ENCODE measurements around the gene RANBP2. TPM values are rescaled to one million over a fixed set of nuclear protein-coding genes. Genes with fewer than 3 reads are reported as not detected.

The RANBP2 gene
- total and polyA plus RNA-seq, 2 donors (not counting 1 experiment from before 2014, with no cell fraction given): 4.4 to 67.0 TPM

DNA sequence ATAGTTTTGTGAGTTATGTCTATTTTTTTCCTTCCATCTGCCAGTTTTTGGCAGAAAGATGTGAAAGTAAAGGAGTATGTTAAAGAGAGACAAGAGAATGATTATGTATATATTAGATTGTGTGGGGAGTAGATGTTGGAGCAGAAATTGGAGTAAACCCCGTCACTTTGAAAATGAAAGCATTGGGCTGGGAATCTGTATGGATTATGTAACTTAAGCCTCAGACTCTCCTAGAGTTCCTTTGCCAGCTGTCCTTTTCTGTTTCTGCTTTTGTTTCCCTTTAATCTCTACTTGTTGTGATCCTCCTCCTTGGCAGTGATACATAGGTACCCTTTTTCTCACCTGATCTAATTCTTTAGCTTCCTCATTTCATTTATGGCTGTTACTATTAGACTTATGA is 86.5 kb downstream of the RANBP2 start:
- H3K79me2 ChIP-seq (ENCODE audit: control insufficient read depth, insufficient read depth, low read length): no peaks in the 10 kb centered on the region
- POLR2A ChIA-PET: no interaction called here

DNA sequence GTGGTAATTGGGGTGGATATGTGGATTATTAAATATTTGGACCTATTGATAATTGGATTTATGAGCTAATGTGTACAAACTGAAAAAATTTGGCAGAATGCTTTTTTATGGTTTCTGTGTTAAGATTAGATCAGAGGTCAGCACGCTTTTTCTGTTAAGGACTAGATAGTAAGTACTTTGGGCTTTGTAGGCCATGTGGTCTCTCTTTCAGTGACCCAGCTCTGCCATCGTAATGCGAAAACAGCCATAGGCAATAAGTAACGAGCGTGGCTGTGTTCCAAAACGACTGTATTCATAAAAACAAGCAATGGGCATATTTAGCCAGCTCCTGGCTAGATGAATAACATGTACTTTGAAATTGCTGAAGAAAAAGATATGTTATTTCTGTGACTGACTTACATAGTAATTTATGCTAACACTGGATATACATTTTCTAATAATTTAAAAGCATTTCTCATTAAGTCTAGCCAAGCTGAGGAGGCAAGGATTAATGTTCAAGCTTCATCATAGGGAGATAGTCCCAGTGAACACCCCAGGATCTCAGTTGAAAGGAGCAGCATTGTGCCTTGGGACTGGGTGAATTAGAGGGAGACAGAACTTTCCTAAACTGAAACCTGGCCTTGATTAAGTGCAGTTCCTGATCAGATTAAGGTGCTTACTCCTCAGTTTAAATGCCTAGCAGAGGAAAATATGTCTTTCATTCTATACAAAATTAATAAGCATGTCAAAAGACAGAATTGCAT is 87.3 kb downstream of the RANBP2 start:
- no peaks in the 10 kb centered on the region for H3K79me2 ChIP-seq (ENCODE audit: control insufficient read depth, insufficient read depth, low read length)
- H4K20me1 ChIP-seq (ENCODE audit: control insufficient read depth, insufficient read depth, low read length, poor library complexity, severe bottlenecking): no peaks in the 10 kb centered on the region
- peaks cover 3 to 13% (median 5%) of the 10 kb centered on the region in 3 donors for H3K9me3 ChIP-seq (ENCODE audit: control extremely low read depth in 1 of 3, control insufficient read depth in 2 of 3, insufficient read depth in 1 of 3, low read length in 2 of 3)
- ChIA-PET POLR2A (no interaction called here), CTCF (no interaction called here)
- no peak for DNase-seq
- no peak for ATAC-seq (ENCODE audit: low read depth)
- no peak overlapping the region for H3K9ac ChIP-seq (ENCODE audit: low read length)
- Mint-ChIP-seq H3K9me3 (ENCODE audit: insufficient read depth) (peaks cover 8% of the 10 kb centered on the region), H3K4me3 (no peak overlapping the region), H3K27ac (no peak overlapping the region), H3K4me1 (no peaks in the 10 kb centered on the region), H3K27me3 (no peaks in the 10 kb centered on the region)
- H3K36me3 ChIP-seq (replicated peaks in 1 of 2; ENCODE audit: control extremely low read depth in 1 of 2, control insufficient read depth in 1 of 2, extremely low read depth in 1 of 2, insufficient read depth in 2 of 2, low read length in 1 of 2): peaks cover 7 to 35% of the 10 kb centered on the region in 2 experiments
- no peak overlapping the region for H3K27ac ChIP-seq (ENCODE audit: low read length in 2 of 2)
- H3K4me1 ChIP-seq (ENCODE audit: control insufficient read depth in 2 of 2, insufficient read depth in 2 of 2, low read length in 2 of 2): no peaks in the 10 kb centered on the region
- intact Hi-C loops (cut with micrococcal nuclease): no loop called here
- H3K27me3 ChIP-seq (replicated peaks in 1 of 4; ENCODE audit: control extremely low read depth in 1 of 4, control insufficient read depth in 3 of 4, insufficient read depth in 4 of 4, low read length in 3 of 4): no peaks in the 10 kb centered on the region
- H3K4me3 ChIP-seq (ENCODE audit: control extremely low read depth in 1 of 5, extremely low read depth in 1 of 5, insufficient read depth in 1 of 5, low read depth in 2 of 5, low read length in 4 of 5): no peak overlapping the region
- H2AFZ ChIP-seq (ENCODE audit: insufficient read depth, low read depth, low read length, poor library complexity, severe bottlenecking): no peak overlapping the region
- TF ChIP-seq, protein P1, sequence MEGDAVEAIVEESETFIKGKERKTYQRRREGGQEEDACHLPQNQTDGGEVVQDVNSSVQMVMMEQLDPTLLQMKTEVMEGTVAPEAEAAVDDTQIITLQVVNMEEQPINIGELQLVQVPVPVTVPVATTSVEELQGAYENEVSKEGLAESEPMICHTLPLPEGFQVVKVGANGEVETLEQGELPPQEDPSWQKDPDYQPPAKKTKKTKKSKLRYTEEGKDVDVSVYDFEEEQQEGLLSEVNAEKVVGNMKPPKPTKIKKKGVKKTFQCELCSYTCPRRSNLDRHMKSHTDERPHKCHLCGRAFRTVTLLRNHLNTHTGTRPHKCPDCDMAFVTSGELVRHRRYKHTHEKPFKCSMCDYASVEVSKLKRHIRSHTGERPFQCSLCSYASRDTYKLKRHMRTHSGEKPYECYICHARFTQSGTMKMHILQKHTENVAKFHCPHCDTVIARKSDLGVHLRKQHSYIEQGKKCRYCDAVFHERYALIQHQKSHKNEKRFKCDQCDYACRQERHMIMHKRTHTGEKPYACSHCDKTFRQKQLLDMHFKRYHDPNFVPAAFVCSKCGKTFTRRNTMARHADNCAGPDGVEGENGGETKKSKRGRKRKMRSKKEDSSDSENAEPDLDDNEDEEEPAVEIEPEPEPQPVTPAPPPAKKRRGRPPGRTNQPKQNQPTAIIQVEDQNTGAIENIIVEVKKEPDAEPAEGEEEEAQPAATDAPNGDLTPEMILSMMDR (IDR thresholded peaks at IDR 0.05): no peak
- no peak for TF ChIP-seq EZH2 (IDR thresholded peaks at IDR 0.05; ENCODE audit: borderline replicate concordance, insufficient read depth, low read depth, low read length, poor library complexity, severe bottlenecking)
- no peak overlapping the region for H3K4me2 ChIP-seq (replicated peaks; ENCODE audit: low read depth, low read length, poor library complexity, severe bottlenecking)
- 100% methylated on average over 5 of the region's 6 CpGs for WGBS (ENCODE audit: insufficient coverage)

More for the DNA sequence above, 86.5 kb downstream of the RANBP2 start:
- no peak overlapping the region for H3K4me3 ChIP-seq (ENCODE audit: control extremely low read depth in 1 of 5, extremely low read depth in 1 of 5, insufficient read depth in 1 of 5, low read depth in 2 of 5, low read length in 4 of 5)
- CTCF ChIA-PET: no interaction called here
- H4K20me1 ChIP-seq (ENCODE audit: control insufficient read depth, insufficient read depth, low read length, poor library complexity, severe bottlenecking): no peaks in the 10 kb centered on the region
- ATAC-seq (ENCODE audit: low read depth) (no peak), DNase-seq (no peak)
- peaks cover 7 to 35% of the 10 kb centered on the region in 2 experiments for H3K36me3 ChIP-seq (replicated peaks in 1 of 2; ENCODE audit: control extremely low read depth in 1 of 2, control insufficient read depth in 1 of 2, extremely low read depth in 1 of 2, insufficient read depth in 2 of 2, low read length in 1 of 2)
- no peaks in the 10 kb centered on the region for H3K4me1 ChIP-seq (ENCODE audit: control insufficient read depth in 2 of 2, insufficient read depth in 2 of 2, low read length in 2 of 2)
- H3K27ac Mint-ChIP-seq: no peak overlapping the region
- no peaks in the 10 kb centered on the region for H3K27me3 ChIP-seq (replicated peaks in 1 of 4; ENCODE audit: control extremely low read depth in 1 of 4, control insufficient read depth in 3 of 4, insufficient read depth in 4 of 4, low read length in 3 of 4)
- TF ChIP-seq, protein P1 (IDR thresholded peaks at IDR 0.05): no peak
- H2AFZ ChIP-seq (ENCODE audit: insufficient read depth, low read depth, low read length, poor library complexity, severe bottlenecking): no peak overlapping the region
- peaks cover 8% of the 10 kb centered on the region for H3K9me3 Mint-ChIP-seq (ENCODE audit: insufficient read depth)
- H3K4me3 Mint-ChIP-seq: no peak overlapping the region
- H3K27ac ChIP-seq (ENCODE audit: low read length in 2 of 2): no peak overlapping the region
- WGBS (ENCODE audit: insufficient coverage): 100% methylated on average over 1 of the region's 1 CpG
- peaks cover 3 to 13% (median 5%) of the 10 kb centered on the region in 3 donors for H3K9me3 ChIP-seq (ENCODE audit: control extremely low read depth in 1 of 3, control insufficient read depth in 2 of 3, insufficient read depth in 1 of 3, low read length in 2 of 3)
- no peak overlapping the region for H3K9ac ChIP-seq (ENCODE audit: low read length)
- H3K4me2 ChIP-seq (replicated peaks; ENCODE audit: low read depth, low read length, poor library complexity, severe bottlenecking): no peak overlapping the region
- no peaks in the 10 kb centered on the region for H3K27me3 Mint-ChIP-seq
- H3K4me1 Mint-ChIP-seq: no peaks in the 10 kb centered on the region
- intact Hi-C loops (cut with micrococcal nuclease): no loop called here

All from B cell (primary cell).